GM12892 (cell line): ENCODE results near the gene NDRG3.

Experiments
- DNase-seq: peaks from one replicate; pipeline ENCODE4 v3.0.0; 2011; ENCODE audit not compliant: insufficient read length
- FAIRE-seq: peaks from 2 replicates; lab custom pipeline; 2011; peaks lifted over from hg19 to GRCh38; lab: Jason Lieb, UNC
- POLR2A ChIP-seq: IDR thresholded peaks from 2 replicates; pipeline ENCODE4 v1.6.1; 2011; ENCODE audit warnings: low read depth, low read length, control low read depth
- POLR2AphosphoS5 ChIP-seq: IDR thresholded peaks from 2 replicates; pipeline ENCODE4 v1.6.1; 2011; ENCODE audit warnings: low read depth, low read length, control low read depth
- TAF1 ChIP-seq: IDR thresholded peaks from 2 replicates; pipeline ENCODE4 v1.6.1; 2011; ENCODE audit warnings: low read depth, mild to moderate bottlenecking, control low read depth, low read length, borderline replicate concordance

The NDRG3 gene

DNA sequence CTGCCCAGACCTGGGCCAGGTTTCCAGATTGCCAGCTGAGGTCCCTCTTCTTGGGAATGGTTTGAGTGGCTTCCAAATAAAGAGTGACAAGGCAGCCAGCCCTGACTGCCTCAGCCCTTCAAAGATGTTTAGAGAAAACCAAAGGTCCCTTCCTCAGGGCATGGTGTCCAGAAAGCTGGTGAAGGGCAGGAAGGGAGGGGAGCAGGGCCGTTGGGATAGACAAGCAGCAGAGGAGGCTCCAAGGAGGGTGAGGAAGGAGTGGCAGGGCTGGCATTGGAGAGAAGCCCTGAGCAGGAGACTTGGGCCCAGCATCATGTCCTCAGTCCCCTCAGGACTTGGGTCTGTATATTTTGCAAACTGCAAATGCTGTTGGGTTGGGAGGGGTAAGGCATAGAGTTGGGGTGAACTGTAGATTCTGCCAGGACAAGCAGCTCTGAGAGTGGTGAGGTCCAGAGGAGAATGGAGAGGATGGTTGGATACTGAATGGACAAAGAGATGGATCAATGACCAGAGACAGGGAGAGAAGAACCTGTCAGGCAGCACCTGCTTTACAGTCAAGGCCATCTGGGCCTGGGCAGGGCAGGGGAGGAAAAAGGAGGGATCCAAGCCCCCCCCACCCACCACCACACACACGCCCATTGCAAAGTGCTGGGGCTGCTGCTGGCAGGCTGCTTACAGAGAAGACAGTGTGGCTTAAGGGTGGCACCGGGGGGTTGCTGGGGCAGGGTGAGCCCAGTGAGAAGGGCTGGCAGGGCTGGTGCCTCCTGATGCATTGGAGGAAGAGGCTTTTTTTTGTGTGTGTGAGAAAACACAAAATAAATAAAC, 33.2 kb upstream of the NDRG3 start:
- no peak for DNase-seq
- TF ChIP-seq TAF1 = no peak
- no peak for TF ChIP-seq POLR2A
- TF ChIP-seq POLR2AphosphoS5 = no peak
- no peak for FAIRE-seq

DNA sequence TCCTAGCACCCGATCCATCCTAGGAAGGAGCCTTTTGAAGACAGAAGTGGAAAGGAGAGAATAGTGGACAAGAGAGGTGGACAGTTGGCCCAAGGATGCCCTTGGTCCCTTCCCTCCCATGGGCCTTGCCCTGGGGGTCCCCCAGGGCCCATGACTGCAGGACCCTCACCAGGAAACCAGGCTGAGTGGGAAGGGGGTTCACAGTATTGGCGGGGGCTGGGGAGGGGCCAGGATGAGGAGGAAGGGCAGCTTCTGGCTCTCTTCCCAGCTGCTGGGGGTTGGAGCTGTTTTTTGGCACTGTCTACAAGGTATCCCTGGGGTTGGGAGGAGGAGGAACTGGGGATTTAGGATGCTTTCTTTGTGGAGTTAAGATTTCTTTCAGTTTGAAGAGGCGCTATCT, 31.7 kb upstream of the NDRG3 start:
- DNase-seq (no peak), FAIRE-seq (no peak)
- TF ChIP-seq POLR2A = no peak
- TF ChIP-seq TAF1 = no peak
- TF ChIP-seq POLR2AphosphoS5 = no peak

DNA sequence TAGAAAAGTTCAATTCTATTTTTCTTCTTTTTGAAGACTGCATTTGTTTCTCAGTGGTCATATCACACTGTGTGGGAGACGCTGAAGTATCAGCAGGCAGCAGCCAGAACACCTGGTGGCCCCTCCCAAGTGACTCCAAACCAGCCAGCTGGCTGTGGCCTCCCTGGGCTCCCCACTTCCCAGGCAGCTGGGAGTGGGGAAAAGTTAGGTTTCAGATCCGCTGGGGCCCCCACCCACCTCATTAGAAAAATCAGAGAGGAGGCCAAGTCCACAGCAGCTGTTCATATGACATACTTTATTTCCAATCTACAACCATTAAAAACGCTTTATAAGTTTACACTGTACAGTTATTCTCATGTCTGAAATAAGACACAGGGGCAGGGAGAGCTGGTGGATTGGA, 31.3 kb upstream of the NDRG3 start:
- no peak for TF ChIP-seq POLR2A
- TF ChIP-seq POLR2AphosphoS5 = no peak
- no peak for TF ChIP-seq TAF1
- no peak for DNase-seq
- no peak for FAIRE-seq

DNA sequence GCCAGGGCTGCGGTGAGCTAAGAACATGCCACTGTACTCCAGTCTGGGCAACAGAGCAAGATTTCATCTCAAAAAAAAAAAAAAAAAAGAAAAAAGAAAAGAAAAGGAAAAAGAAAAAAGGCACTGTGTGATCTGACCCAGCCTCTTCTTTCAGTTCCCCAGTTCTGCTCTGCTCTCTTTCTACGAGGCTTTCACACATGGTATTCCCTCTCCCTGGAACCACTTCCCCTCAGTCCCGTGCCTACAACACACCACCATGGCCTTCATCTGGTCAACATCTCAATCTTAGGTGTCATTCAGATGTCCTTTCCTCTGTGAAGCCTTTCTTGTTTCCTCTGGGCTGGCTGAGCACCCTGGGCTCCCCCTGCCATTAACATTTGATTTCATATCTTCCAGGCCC, 29.9 kb upstream of the NDRG3 start:
- FAIRE-seq (no peak), DNase-seq (no peak)
- TF ChIP-seq POLR2AphosphoS5 (no peak), TAF1 (no peak), POLR2A (no peak)

DNA sequence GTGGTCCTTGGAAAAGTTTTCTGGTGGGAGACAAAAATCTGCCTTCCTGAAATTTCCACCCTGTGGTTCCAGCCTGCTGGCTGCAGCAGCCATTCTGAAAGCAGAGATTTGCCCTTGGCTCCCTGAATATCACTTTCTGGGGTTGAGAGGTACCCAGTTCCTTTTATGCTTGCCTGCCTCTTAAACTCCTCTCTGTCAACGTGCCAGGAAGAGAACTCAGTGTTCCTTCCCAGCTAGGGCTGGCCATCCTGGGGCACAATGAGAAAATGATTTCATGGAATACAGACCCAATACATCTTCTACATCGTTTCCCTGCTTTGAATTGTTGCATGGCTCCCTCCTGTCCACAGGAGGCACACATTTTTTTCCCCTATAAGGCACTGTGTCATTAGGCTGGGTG, 29.3 kb upstream of the NDRG3 start:
- FAIRE-seq (no peak), DNase-seq (no peak)

DNA sequence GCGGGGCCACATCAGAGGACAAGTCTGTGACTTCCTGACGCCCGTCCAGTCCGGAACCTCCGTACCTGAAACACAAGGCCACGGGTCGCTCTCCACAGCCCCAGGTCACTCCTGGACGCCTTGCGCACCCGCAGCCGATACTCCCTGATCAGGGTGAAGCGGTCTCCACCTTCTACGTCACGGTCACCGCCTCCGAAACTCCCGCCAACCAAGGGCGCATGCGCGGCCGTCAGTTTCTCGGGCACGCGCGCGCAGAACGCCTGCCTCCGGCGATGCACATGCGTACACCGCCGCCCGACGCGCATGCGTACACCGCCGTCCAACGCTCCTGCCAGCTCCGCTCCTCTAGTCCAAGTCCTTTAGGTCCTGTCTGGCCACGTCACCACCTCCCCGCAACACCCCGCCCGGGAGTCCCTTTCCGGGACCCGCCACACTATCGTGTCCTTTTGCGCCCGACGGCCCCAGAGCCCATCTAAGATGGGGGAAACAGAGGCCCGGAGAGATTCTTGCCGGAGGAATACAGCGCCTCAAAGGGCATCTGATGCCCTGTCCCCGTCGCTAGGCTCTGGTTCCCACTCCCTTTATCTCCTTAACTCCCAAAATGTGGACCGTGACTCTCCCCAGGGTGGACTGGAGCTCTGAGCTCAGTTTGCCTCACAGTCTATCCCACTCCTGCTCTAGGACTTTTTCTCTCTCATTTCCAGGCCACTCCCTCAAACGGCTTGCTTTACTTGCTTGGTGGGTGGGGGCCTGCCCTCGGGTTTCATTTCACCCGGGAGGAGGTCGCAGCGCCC, 27.9 kb upstream of the NDRG3 start, which contains the start of gene DSN1:
TSS of gene DSN1 (minus strand) at position 167 of the 794 bp plus-strand sequence. CDS start 2,305 bp downstream, outside the sequence.
- TF ChIP-seq TAF1 = no peak
- peak; percentile 83; the same call in 1 of the 2 replicates for TF ChIP-seq POLR2AphosphoS5
- peak; percentile 81; the same call in 1 of the 2 replicates for TF ChIP-seq POLR2A

More for the DNA sequence above, 29.3 kb upstream of the NDRG3 start:
- TF ChIP-seq POLR2A = no peak
- no peak for TF ChIP-seq TAF1
- no peak for TF ChIP-seq POLR2AphosphoS5

DNA sequence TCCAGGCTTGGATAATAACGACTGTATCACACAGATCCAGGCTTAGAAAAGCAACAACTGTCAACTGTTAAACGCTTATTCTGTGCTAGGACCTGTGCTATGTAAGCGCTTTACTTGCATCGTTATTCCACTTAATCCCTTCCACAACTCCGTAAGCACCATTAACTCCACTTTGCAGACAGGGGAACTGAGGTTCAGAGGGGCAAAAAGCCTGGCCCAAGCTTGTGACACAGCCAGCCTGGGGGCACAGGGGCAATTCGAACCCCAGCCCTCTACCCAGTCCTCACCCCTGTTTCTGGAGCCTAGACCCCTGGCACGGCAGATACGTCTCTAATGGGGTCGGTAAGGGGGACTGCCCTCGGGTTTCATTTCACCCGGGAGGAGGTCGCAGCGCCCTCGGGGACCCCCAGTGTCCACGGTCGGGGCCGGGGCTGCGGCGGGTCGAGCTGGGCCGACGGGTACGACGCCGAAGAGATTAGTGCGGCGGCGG, 27.3 kb upstream of the NDRG3 start:
- TF ChIP-seq POLR2AphosphoS5 = no peak
- FAIRE-seq = no peak

More for the DNA sequence above, 27.9 kb upstream of the NDRG3 start, which contains the start of gene DSN1:
- DNase-seq = peak; percentile 88
- FAIRE-seq = peak; percentile 97

DNA sequence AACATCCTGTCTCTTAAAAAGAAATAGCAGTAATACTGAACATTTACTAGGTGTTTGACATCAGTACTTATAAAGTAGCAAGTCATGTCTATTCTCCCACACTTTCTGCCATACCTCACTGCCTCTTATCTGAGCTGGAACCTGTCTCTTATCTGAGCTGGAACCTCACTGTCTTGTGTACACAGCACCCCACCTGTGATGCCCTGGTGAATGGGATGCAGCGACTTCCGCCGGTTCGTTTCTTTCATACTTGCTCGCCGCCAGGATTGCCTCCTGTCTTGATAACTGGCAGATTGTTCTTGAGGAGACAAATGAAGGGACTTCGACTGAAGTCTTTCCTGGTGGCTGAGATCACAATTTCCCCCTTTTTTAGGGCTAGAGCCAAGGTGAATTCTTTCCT, 24.8 kb upstream of the NDRG3 start:
- DNase-seq (no peak), FAIRE-seq (no peak)
- TF ChIP-seq POLR2A = no peak
- TF ChIP-seq POLR2AphosphoS5 = no peak
- no peak for TF ChIP-seq TAF1

More for the DNA sequence above, 27.3 kb upstream of the NDRG3 start:
- DNase-seq = no peak

DNA sequence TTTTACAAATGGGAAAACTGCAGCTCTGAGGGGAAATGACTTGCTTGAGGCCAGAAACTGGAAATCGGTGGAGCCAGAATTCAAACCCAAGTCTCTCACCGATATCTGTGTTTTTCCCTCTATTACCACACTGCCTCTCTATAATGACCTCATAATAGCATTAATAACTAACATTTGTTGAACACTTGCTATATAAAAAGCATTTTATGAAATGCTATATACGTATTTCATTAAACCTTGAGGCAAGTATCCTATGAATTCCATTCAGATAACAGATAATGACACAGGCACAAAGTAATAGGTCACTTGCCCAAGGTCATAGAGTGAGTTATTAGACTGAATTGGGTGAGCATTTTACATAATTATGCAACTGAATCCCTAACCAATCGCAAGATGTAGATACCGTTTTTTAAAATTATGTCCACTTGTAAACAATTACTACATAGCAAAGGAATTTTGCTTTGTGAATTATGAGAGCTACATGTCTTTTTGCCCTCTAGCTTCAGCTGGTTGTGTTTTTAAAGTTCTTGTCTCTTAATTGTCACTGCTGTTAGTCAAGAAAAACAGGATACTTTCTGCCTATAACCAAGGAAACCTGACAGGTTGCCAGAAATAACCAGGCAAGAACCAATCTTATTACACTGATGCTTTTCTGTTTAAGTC, 23.0 kb upstream of the NDRG3 start:
- DNase-seq = no peak
- TF ChIP-seq POLR2AphosphoS5 = no peak
- no peak for FAIRE-seq

DNA sequence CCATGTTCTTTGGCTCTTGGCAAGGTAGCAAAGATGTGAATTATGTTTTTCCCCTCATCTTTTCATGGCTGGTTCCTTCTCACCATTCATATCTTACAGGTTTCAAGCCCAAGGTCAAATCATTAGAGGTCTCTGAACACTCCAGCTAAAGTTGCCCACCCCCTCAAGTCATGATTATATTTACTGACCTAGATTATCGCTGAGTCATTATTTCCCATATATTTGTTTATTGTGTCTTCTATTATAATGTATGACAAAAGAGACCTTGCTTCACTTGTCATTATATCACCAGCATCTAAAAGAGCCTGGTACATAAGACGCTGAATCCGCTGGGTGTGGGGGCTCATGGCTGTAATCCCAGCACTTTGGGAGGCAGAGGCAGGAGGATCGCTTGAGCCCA, 15.2 kb upstream of the NDRG3 start:
- FAIRE-seq = no peak
- DNase-seq = no peak
- TF ChIP-seq POLR2A (no peak), TAF1 (no peak), POLR2AphosphoS5 (no peak)

DNA sequence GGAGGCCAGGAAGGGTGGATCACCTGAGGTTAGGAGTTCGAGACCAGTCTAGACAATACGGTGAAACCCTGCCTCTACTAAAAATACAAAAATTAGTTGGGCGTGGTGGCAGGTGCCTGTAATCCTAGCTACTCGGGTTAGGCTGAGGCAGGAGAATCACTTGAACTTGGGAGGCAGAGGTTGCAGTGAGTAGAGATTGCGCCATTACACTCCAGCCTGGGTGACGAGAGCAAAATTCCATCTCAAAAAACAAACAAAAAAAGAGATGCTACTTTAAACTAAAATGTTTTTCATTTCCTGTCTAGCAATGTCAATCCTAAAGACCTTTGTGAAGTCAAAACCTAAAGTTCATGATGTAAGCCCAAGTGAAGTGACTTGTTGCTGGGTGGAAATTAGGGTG, 14.8 kb upstream of the NDRG3 start:
- no peak for FAIRE-seq
- DNase-seq = no peak
- TF ChIP-seq POLR2AphosphoS5 = no peak
- no peak for TF ChIP-seq TAF1
- TF ChIP-seq POLR2A = no peak
